ENCODE results near the gene IGSF23.

GRCh38 chr19:44672226-44672625 is 58.9 kb downstream of the IGSF23 start:
- TF ChIP-seq, protein P1, sequence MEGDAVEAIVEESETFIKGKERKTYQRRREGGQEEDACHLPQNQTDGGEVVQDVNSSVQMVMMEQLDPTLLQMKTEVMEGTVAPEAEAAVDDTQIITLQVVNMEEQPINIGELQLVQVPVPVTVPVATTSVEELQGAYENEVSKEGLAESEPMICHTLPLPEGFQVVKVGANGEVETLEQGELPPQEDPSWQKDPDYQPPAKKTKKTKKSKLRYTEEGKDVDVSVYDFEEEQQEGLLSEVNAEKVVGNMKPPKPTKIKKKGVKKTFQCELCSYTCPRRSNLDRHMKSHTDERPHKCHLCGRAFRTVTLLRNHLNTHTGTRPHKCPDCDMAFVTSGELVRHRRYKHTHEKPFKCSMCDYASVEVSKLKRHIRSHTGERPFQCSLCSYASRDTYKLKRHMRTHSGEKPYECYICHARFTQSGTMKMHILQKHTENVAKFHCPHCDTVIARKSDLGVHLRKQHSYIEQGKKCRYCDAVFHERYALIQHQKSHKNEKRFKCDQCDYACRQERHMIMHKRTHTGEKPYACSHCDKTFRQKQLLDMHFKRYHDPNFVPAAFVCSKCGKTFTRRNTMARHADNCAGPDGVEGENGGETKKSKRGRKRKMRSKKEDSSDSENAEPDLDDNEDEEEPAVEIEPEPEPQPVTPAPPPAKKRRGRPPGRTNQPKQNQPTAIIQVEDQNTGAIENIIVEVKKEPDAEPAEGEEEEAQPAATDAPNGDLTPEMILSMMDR (conservative IDR thresholded peaks at IDR 0.05; ENCODE audit: low read depth, low read length), result no peak
- no peak for TF ChIP-seq EZH2 (IDR thresholded peaks at IDR 0.05; ENCODE audit: borderline replicate concordance, low read depth, low read length, poor library complexity, severe bottlenecking)
